Neuronal stem cell (in vitro differentiated cells): ENCODE data around the gene NECAB2.
"Not testable (repeated sequence)": the region's sequence is repeated elsewhere in the genome, so short reads cannot be mapped to it uniquely, and the experiment has no call there.

Source experiments
- DNase-seq: peaks from one replicate; pipeline ENCODE4 v3.0.0-alpha.2; 2013; ENCODE audit warnings: low spot score
- H2AFZ ChIP-seq: one replicate; pipeline ENCODE4 v1.6.1; 2013; ENCODE audit warnings: mild to moderate bottlenecking, low read length, inconsistent platforms
- H2AK5ac ChIP-seq: 2 replicates; pipeline ENCODE4 v1.6.1; 2013; ENCODE audit warnings: low read depth, mild to moderate bottlenecking, inconsistent platforms, low read length, moderate library complexity, mixed read lengths
- H2BK120ac ChIP-seq: 2 replicates; pipeline ENCODE4 v1.6.1; 2013; ENCODE audit warnings: low read depth, mild to moderate bottlenecking, inconsistent platforms, low read length, moderate library complexity, mixed read lengths
- H2BK12ac ChIP-seq: one replicate; pipeline ENCODE4 v1.6.1; 2013; ENCODE audit warnings: low read length, inconsistent platforms
- H2BK15ac ChIP-seq: 2 replicates; pipeline ENCODE4 v1.6.1; 2013; ENCODE audit warnings: mild to moderate bottlenecking, low read length, inconsistent platforms, mixed read lengths
- H2BK5ac ChIP-seq: one replicate; pipeline ENCODE4 v1.6.1; 2013; ENCODE audit warnings: inconsistent platforms, mild to moderate bottlenecking, low read length, moderate library complexity
- H3K14ac ChIP-seq: one replicate; pipeline ENCODE4 v1.6.1; 2013; ENCODE audit warnings: low read length, inconsistent platforms
- H3K18ac ChIP-seq: 2 replicates; pipeline ENCODE4 v1.6.1; 2013; ENCODE audit warnings: low read length, inconsistent platforms
- H3K23ac ChIP-seq: 2 replicates; pipeline ENCODE4 v1.6.1; 2013; ENCODE audit warnings: low read depth, mild to moderate bottlenecking, mixed read lengths, low read length, inconsistent platforms; ENCODE audit not compliant: poor library complexity
- H3K27ac ChIP-seq: replicated peaks from 3 replicates; pipeline ENCODE4 v1.5.1; 2013; ENCODE audit warnings: low read length, inconsistent platforms
- H3K27me3 ChIP-seq, 3 experiments: 2 replicates each; pipeline ENCODE4 v1.6.1; 2013; ENCODE audit warnings: low read length in 3 of 3, mild to moderate bottlenecking in 2 of 3, inconsistent platforms in 1 of 3, low read depth in 1 of 3, mixed read lengths in 1 of 3, moderate library complexity in 1 of 3; ENCODE audit not compliant: control insufficient read depth in 3 of 3, insufficient read depth in 3 of 3
- H3K36me3 ChIP-seq, 2 donors: replicated peaks in 1 of 2; 2 replicates each; pipeline ENCODE4 v1.6.1; 2013; ENCODE audit warnings: low read length in 2 of 2; ENCODE audit not compliant: control insufficient read depth in 2 of 2, insufficient read depth in 2 of 2
- H3K4ac ChIP-seq: 2 replicates; pipeline ENCODE4 v1.6.1; 2013; ENCODE audit warnings: inconsistent platforms, mild to moderate bottlenecking, low read length, moderate library complexity
- H3K4me1 ChIP-seq, 2 donors: 1 replicate in 1 of 2; 2 replicates in 1 of 2; pipeline ENCODE4 v1.6.1; 2013; ENCODE audit warnings: low read length in 2 of 2, low read depth in 1 of 2; ENCODE audit not compliant: control insufficient read depth in 2 of 2, insufficient read depth in 1 of 2
- H3K4me2 ChIP-seq: one replicate; pipeline ENCODE4 v1.6.1; 2013; ENCODE audit warnings: mild to moderate bottlenecking, low read length, inconsistent platforms; ENCODE audit not compliant: insufficient read depth, poor library complexity, severe bottlenecking
- H3K4me3 ChIP-seq, 2 donors: 2 replicates each; pipeline ENCODE4 v1.5.1; 2013; ENCODE audit warnings: low read length in 2 of 2, mild to moderate bottlenecking in 2 of 2, inconsistent platforms in 1 of 2, moderate library complexity in 1 of 2
- H3K79me1 ChIP-seq: one replicate; pipeline ENCODE4 v1.6.1; 2013; ENCODE audit warnings: low read depth, mild to moderate bottlenecking, inconsistent platforms, low read length, moderate library complexity
- H3K9ac ChIP-seq: one replicate; pipeline ENCODE4 v1.6.1; 2013; ENCODE audit warnings: mild to moderate bottlenecking, low read depth, low read length, inconsistent platforms; ENCODE audit not compliant: poor library complexity
- H3K9me3 ChIP-seq, 2 donors: replicated peaks in 1 of 2; 2 replicates each; pipeline versions ENCODE3 to v1.6.1; 2013; ENCODE audit warnings: low read length in 2 of 2, mild to moderate bottlenecking in 2 of 2, inconsistent platforms in 1 of 2, low read depth in 1 of 2, mixed read lengths in 1 of 2, moderate library complexity in 1 of 2; ENCODE audit not compliant: control insufficient read depth in 2 of 2, insufficient read depth in 1 of 2
- H4K8ac ChIP-seq: one replicate; pipeline ENCODE4 v1.6.1; 2013; ENCODE audit warnings: low read depth, mild to moderate bottlenecking, inconsistent platforms, low read length, moderate library complexity
- H4K91ac ChIP-seq: one replicate; pipeline ENCODE4 v1.6.1; 2013; ENCODE audit warnings: low read length, low read depth, mild to moderate bottlenecking, inconsistent platforms; ENCODE audit not compliant: poor library complexity
- WGBS, 2 donors: extraction: QIAGEN DNeasy Blood & Tissue Kit; methylation state at CpG; one replicate each; pipeline ENCODE4 v1.1.7; 2013; ENCODE audit warnings: missing lambda C conversion rate in 2 of 2, mixed read lengths in 1 of 2; ENCODE audit not compliant: insufficient read length in 2 of 2, insufficient replicate concordance in 1 of 2; ENCODE audit errors: extremely low coverage in 2 of 2; 5-methylcytosine and 5-hydroxymethylcytosine counted together

NECAB2 gene

GRCh38 chr16:83940630-83941378, 27.2 kb upstream of the NECAB2 start:
- Histone ChIP-seq H4K8ac (no peak overlapping the region), H3K23ac (no peak overlapping the region), H3K4ac (no peak overlapping the region), H3K79me1 (peaks cover 2% of the 10 kb centered on the region), H2BK120ac (no peak overlapping the region), H3K4me3 (peak overlapping the region in 1 of 2 donors; percentile 6), H4K91ac (peak overlapping the region; percentile 22), H2BK5ac (no peak overlapping the region), H3K27ac (no peak overlapping the region), H2AK5ac (no peak overlapping the region), H3K4me1 (peaks cover 2 to 3% of the 10 kb centered on the region in 2 donors), H3K9ac (no peak overlapping the region), H3K18ac (no peak overlapping the region), H2BK15ac (no peak overlapping the region), H3K9me3 (peaks cover 0 to 4% of the 10 kb centered on the region in 2 donors), H3K36me3 (no peaks in the 10 kb centered on the region), H2AFZ (no peak overlapping the region), H2BK12ac (no peak overlapping the region), H3K27me3 (peaks cover 0 to 2% (median 0%) of the 10 kb centered on the region in 3 experiments), H3K14ac (peak overlapping the region; percentile 17), H3K4me2 (no peak overlapping the region)
- DNase-seq: no peak
- WGBS, 2 donors: no CpG with 5 or more reads among the region's 28 CpGs

DNA sequence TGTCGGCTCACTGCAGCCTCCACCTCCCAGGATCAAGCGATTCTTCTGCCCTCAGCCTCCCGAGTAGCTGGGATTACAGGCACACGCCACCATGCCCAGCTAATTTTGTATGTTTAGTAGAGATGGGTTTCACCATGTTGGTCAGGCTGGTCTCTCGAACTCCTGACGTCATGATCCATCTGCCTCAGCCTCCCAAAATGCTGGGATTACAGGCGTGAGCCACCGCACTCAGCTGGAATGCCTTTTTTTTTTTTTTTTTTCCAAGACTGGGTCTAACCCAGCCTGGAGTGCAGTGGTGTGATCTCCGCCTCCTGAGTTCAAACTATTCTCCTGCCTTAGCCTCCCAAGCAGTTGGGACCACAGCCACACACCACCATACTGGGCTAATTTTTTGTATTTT, 26.5 kb upstream of the NECAB2 start:
- not testable (repeated sequence) for H2BK12ac ChIP-seq, H4K91ac ChIP-seq, H2BK15ac ChIP-seq, H2BK5ac ChIP-seq, H3K27me3 ChIP-seq, H3K36me3 ChIP-seq, H3K9me3 ChIP-seq, H2AK5ac ChIP-seq, H3K23ac ChIP-seq, H3K4me1 ChIP-seq, H4K8ac ChIP-seq, H3K4ac ChIP-seq, H3K79me1 ChIP-seq, H3K18ac ChIP-seq, H3K4me2 ChIP-seq, DNase-seq, H3K4me3 ChIP-seq, H2BK120ac ChIP-seq, H3K14ac ChIP-seq, H3K9ac ChIP-seq, H3K27ac ChIP-seq, H2AFZ ChIP-seq
- no CpG with 5 or more reads among the region's 9 CpGs for WGBS, 2 donors

DNA sequence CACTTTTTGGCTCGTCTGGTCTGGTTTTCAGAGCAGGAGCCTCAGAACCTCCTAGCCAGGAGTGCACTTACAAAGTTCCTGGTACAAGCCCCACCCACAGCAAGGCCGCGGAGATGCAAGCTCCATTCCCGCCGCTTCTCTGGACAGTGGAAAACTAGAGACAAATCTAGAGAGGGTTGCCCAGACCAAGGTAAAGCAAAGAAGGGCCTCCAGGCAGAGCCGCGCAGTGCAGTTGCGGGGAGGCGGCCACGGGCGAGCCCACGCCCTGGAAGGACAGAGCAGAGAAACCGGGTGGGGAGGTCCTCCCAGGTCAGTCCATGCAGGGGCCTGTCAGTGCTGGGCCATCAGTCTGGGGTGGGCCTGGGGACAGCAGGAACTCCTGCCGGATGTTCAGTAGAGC, 26.0 kb upstream of the NECAB2 start:
- H3K27ac ChIP-seq: no peak overlapping the region
- no peak overlapping the region for H3K9ac ChIP-seq
- no peak overlapping the region for H2BK120ac ChIP-seq
- no peak overlapping the region for H4K91ac ChIP-seq
- H3K79me1 ChIP-seq: peaks cover 3% of the 10 kb centered on the region
- H3K23ac ChIP-seq: no peak overlapping the region
- no peak overlapping the region for H2BK12ac ChIP-seq
- H3K27me3 ChIP-seq: peaks cover 0 to 2% (median 0%) of the 10 kb centered on the region in 3 experiments
- no peak overlapping the region for H2AFZ ChIP-seq
- H2BK15ac ChIP-seq: no peak overlapping the region
- peaks cover 2 to 3% of the 10 kb centered on the region in 2 donors for H3K4me1 ChIP-seq
- DNase-seq: no peak
- no peak overlapping the region for H3K4me2 ChIP-seq
- no peak overlapping the region for H3K4me3 ChIP-seq
- no peak overlapping the region for H3K14ac ChIP-seq
- no CpG with 5 or more reads among the region's 14 CpGs for WGBS, 2 donors
- H2AK5ac ChIP-seq: no peak overlapping the region
- H3K18ac ChIP-seq: peak overlapping the region; percentile 35
- H2BK5ac ChIP-seq: no peak overlapping the region
- H4K8ac ChIP-seq: no peak overlapping the region
- peaks cover 0 to under 1% of the 10 kb centered on the region in 2 donors for H3K9me3 ChIP-seq
- no peak overlapping the region for H3K4ac ChIP-seq
- H3K36me3 ChIP-seq: no peaks in the 10 kb centered on the region

GRCh38 chr16:83942815-83943515, 25.1 kb upstream of the NECAB2 start:
- peak overlapping the region; percentile 60 for H3K23ac ChIP-seq
- no peak overlapping the region for H2AK5ac ChIP-seq
- H3K36me3 ChIP-seq: no peaks in the 10 kb centered on the region
- no peak overlapping the region for H4K91ac ChIP-seq
- no peak overlapping the region for H2AFZ ChIP-seq
- no peak overlapping the region for H3K4me3 ChIP-seq
- no peak overlapping the region for H3K18ac ChIP-seq
- no peak overlapping the region for H3K4me2 ChIP-seq
- H3K9ac ChIP-seq: no peak overlapping the region
- no peak overlapping the region for H2BK12ac ChIP-seq
- no peak overlapping the region for H4K8ac ChIP-seq
- no CpG with 5 or more reads among the region's 11 CpGs for WGBS, 2 donors
- H3K4me1 ChIP-seq: peaks cover 2 to 3% of the 10 kb centered on the region in 2 donors
- H2BK120ac ChIP-seq: no peak overlapping the region
- H2BK15ac ChIP-seq: no peak overlapping the region
- H3K27me3 ChIP-seq: peaks cover 0 to 2% (median 0%) of the 10 kb centered on the region in 3 experiments
- peaks cover 2% of the 10 kb centered on the region for H3K79me1 ChIP-seq
- H3K4ac ChIP-seq: no peak overlapping the region
- no peak overlapping the region for H2BK5ac ChIP-seq
- H3K27ac ChIP-seq: no peak overlapping the region
- H3K14ac ChIP-seq: peak overlapping the region; percentile 39
- DNase-seq: no peak
- H3K9me3 ChIP-seq: no peaks in the 10 kb centered on the region
